ENCODE data around the gene NLGN3. TPM values are rescaled to one million over a fixed set of nuclear protein-coding genes. Genes with fewer than 3 reads are reported as not detected.

NLGN3 gene
- total RNA-seq, 1 donor = 0.43 TPM

GRCh38 chrX:71106427-71106826 lies 38.2 kb upstream of the NLGN3 start, which contains the start of gene CXorf65:
Gene CXorf65 (minus strand): TSS chrX:71106740. CDS start chrX:71106556, 184 bp downstream.
- no peak for TF ChIP-seq CTCF (IDR thresholded peaks at IDR 0.05; ENCODE audit: insufficient read depth, low read depth, low read length)
- H3K4me3 ChIP-seq (ENCODE audit: low read depth, low read length) = no peak within 1 kb of the TSS
- DNase-seq (ENCODE audit: low read depth) = no peak

GRCh38 chrX:71107245-71107644 lies 37.4 kb upstream of the NLGN3 start:
- DNase-seq (ENCODE audit: low read depth) = no peak
- H3K4me3 ChIP-seq (ENCODE audit: low read depth, low read length) = no peak overlapping the region
- TF ChIP-seq CTCF (IDR thresholded peaks at IDR 0.05; ENCODE audit: insufficient read depth, low read depth, low read length) = no peak

GRCh38 chrX:71107762-71108360 lies 36.8 kb upstream of the NLGN3 start:
- no peak overlapping the region for H3K4me3 ChIP-seq (ENCODE audit: low read depth, low read length)
- TF ChIP-seq CTCF (IDR thresholded peaks at IDR 0.05; ENCODE audit: insufficient read depth, low read depth, low read length) = no peak
- no peak for DNase-seq (ENCODE audit: low read depth)

GRCh38 chrX:71109051-71109450 lies 35.6 kb upstream of the NLGN3 start:
- H3K4me3 ChIP-seq (ENCODE audit: low read depth, low read length) = no peak overlapping the region
- no peak for TF ChIP-seq CTCF (IDR thresholded peaks at IDR 0.05; ENCODE audit: insufficient read depth, low read depth, low read length)
- DNase-seq (ENCODE audit: low read depth) = no peak

GRCh38 chrX:71111141-71111843 lies 33.3 kb upstream of the NLGN3 start, which contains the start of gene IL2RG:
Gene IL2RG (minus strand): TSS chrX:71111577. CDS start chrX:71111539, 38 bp downstream.
- DNase-seq (ENCODE audit: low read depth) = no peak
- H3K4me3 ChIP-seq (ENCODE audit: low read depth, low read length) = no peak within 1 kb of the TSS
- TF ChIP-seq CTCF (IDR thresholded peaks at IDR 0.05; ENCODE audit: insufficient read depth, low read depth, low read length) = no peak

- H3K4me3 ChIP-seq (ENCODE audit: low read depth, low read length) = no peak overlapping the region
- TF ChIP-seq CTCF (IDR thresholded peaks at IDR 0.05; ENCODE audit: insufficient read depth, low read depth, low read length) = no peak
- no peak for DNase-seq (ENCODE audit: low read depth)
Observed at GRCh38 chrX:71111921-71112431, 32.7 kb upstream of the NLGN3 start.

Data from fibroblast of villous mesenchyme (primary cell).